Measurements from ENCODE around the gene RPS24.

Gene RPS24

DNA sequence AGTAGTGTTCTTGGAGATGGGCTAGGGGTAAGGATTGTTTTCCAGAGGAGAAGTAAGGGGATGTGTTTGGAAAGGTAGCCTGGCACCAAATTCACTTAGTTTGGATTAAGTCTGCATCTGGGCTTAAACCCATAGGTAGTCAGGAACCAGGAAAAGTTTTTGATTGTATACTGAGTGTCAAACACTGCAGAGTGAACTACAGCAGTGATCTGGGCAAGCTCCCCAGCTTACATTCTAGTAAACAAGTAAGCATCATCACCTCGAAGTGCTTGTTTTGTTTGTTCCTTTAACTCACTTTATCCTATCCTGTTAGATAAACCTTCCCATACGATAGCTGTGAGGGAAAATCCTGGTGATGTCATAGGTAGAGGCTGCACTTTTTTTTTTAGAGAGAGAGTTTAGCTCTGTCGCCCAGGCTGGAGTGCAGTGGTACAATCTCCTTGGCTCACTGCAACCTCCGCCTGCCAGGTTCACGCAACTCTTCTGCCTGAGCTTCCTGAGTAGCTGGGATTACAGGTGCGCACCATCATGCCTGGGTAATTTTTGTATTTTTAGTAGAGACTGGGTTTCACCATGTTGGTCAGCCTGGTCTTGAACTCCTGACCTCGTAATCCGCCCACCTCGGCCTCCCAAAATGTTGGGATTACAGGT lies 2.4 kb downstream of the RPS24 start:
- ChIA-PET CTCF (interaction anchor here (1.9 to 2.7 kb wide), 2 partner anchors 9 to 11 kb away, joined by 4 to 23 read pairs; no protein-coding TSS in a partner anchor), POLR2A (interaction anchor here (0.5 to 0.7 kb wide), 2 partner anchors 10 to 1205 kb away, joined by 3 read pairs; no protein-coding TSS in a partner anchor)
- H3K4me1 ChIP-seq (ENCODE audit: control extremely low read depth in 1 of 4, control insufficient read depth in 4 of 4, insufficient read depth in 4 of 4, low read length in 3 of 4) = peaks cover 11 to 35% (median 24%) of the 10 kb centered on the region in 4 experiments
- WGBS (ENCODE audit: insufficient coverage) = 97% methylated on average over 6 of the region's 9 CpGs
- DNase-seq = no peak
- peak overlapping the region in 1 of 7 experiments; percentile 41 for H3K4me3 ChIP-seq (ENCODE audit: control insufficient read depth in 1 of 7, extremely low read depth in 1 of 7, insufficient read depth in 4 of 7, low read depth in 2 of 7, low read length in 6 of 7)
- no peaks in the 10 kb centered on the region for H3K27me3 ChIP-seq (replicated peaks in 2 of 5; ENCODE audit: control insufficient read depth in 4 of 5, insufficient read depth in 5 of 5, low read length in 4 of 5)
- no peaks in the 10 kb centered on the region for H3K9me3 ChIP-seq (ENCODE audit: control extremely low read depth in 1 of 5, control insufficient read depth in 4 of 5, insufficient read depth in 2 of 5, low read depth in 1 of 5, low read length in 4 of 5)
- H3K36me3 ChIP-seq (ENCODE audit: control insufficient read depth in 4 of 4, insufficient read depth in 4 of 4, low read length in 3 of 4) = peaks cover 32 to 64% (median 55%) of the 10 kb centered on the region in 4 experiments
- H3K27ac ChIP-seq (ENCODE audit: insufficient read depth in 1 of 2, low read depth in 1 of 2, low read length in 2 of 2, poor library complexity in 1 of 2, severe bottlenecking in 2 of 2) = peak overlapping the region in 1 of 2 experiments; percentile 28

DNA sequence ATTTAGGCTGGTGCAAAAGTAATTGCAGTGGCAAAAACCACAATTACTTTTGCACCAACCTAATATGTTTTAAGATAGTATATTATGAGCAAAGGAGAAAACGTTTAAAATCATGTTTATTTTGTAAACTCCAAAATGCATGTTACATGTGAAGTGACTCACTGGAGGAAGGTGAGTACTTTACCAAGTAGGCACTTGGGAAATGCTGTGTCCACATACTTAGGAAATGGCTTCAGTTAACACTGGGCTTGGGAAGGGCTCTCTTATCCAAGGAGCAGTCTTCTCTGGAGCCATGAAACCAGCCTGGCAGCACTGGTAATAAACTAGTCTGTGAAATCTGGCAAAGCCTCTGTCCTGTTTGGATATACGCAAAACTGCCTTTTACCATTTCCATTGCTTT lies 4.4 kb downstream of the RPS24 start:
- Histone ChIP-seq H3K9me3 (ENCODE audit: control extremely low read depth in 1 of 5, control insufficient read depth in 4 of 5, insufficient read depth in 2 of 5, low read depth in 1 of 5, low read length in 4 of 5) (no peaks in the 10 kb centered on the region), H3K36me3 (ENCODE audit: control insufficient read depth in 4 of 4, insufficient read depth in 4 of 4, low read length in 3 of 4) (peaks cover 44 to 82% (median 65%) of the 10 kb centered on the region in 4 experiments), H3K4me3 (ENCODE audit: control insufficient read depth in 1 of 7, extremely low read depth in 1 of 7, insufficient read depth in 4 of 7, low read depth in 2 of 7, low read length in 6 of 7) (peak overlapping the region in 1 of 7 experiments; percentile 11), H3K27me3 (replicated peaks in 2 of 5; ENCODE audit: control insufficient read depth in 4 of 5, insufficient read depth in 5 of 5, low read length in 4 of 5) (no peaks in the 10 kb centered on the region), H3K4me1 (ENCODE audit: control extremely low read depth in 1 of 4, control insufficient read depth in 4 of 4, insufficient read depth in 4 of 4, low read length in 3 of 4) (peaks cover 11 to 35% (median 30%) of the 10 kb centered on the region in 4 experiments), H3K27ac (ENCODE audit: insufficient read depth in 1 of 2, low read depth in 1 of 2, low read length in 2 of 2, poor library complexity in 1 of 2, severe bottlenecking in 2 of 2) (no peak overlapping the region)
- POLR2A ChIA-PET = no interaction called here
- WGBS (ENCODE audit: insufficient coverage) = no CpG with 5 or more reads among the region's 2 CpGs
- CTCF ChIA-PET = no interaction called here
- no peak for DNase-seq

DNA sequence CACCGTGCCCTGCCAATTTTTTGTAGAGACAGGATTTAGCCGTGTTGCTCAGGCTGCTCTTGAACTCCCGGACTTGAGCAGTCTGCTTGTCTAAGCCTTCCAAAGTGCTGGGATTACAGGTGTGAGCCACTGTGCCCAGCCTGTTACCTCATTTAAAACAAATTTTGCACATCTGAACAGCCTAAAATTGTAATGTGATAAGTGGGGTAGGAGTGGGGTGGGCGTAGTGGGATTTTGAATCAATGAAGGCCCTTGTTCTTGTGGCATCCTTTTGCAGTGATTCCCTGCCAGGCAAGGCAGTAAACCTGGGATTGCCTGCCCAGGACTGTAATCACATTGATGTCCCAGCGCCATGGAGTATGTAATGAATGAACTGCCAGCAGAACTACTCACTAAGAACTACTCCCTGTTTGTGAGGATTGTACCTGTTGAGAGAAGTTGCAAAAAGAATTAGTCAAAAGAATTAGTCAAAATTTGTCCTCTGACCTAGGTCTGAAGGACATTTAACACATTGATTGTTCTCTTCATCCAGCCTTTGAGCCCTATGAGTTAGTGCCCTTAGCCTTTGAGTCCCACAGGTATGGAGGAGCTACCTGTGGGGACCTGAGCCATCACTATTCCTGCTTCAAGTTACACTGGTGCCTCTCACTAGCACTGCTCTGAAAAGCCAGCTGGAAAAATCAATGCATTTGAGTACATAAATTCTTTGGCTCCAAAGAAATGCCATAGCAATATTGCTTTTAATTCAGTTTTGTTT lies 5.3 kb downstream of the RPS24 start:
- CTCF ChIA-PET = interaction anchor here (1.0 kb wide), 1 partner anchor 9 kb away, joined by 4 read pairs; no protein-coding TSS in a partner anchor
- peaks cover 44 to 82% (median 65%) of the 10 kb centered on the region in 4 experiments for H3K36me3 ChIP-seq (ENCODE audit: control insufficient read depth in 4 of 4, insufficient read depth in 4 of 4, low read length in 3 of 4)

DNA sequence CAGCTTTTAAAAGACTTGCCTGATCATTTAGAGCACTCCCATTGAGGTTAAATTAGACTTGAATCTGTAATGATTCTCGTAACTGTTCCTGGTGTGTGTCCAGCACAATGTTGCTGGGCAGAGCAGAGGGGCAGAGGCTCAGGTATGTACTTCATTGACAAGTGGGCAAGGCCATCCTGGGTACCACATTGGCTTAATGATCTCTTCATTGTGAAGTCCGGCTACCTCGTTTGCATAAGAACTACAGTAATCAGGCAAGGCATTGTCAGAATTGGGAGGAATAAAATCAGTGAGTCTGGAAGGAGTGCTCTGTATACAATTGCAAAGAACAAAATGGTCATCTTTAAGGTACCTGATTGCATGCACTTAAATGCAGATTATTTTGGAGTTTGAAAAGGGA lies 6.1 kb downstream of the RPS24 start:
- Histone ChIP-seq H3K36me3 (ENCODE audit: control insufficient read depth in 4 of 4, insufficient read depth in 4 of 4, low read length in 3 of 4) (peaks cover 46 to 81% (median 65%) of the 10 kb centered on the region in 4 experiments), H3K27ac (ENCODE audit: insufficient read depth in 1 of 2, low read depth in 1 of 2, low read length in 2 of 2, poor library complexity in 1 of 2, severe bottlenecking in 2 of 2) (no peak overlapping the region), H3K4me3 (ENCODE audit: control insufficient read depth in 1 of 7, extremely low read depth in 1 of 7, insufficient read depth in 4 of 7, low read depth in 2 of 7, low read length in 6 of 7) (no peak overlapping the region), H3K27me3 (replicated peaks in 2 of 5; ENCODE audit: control insufficient read depth in 4 of 5, insufficient read depth in 5 of 5, low read length in 4 of 5) (no peaks in the 10 kb centered on the region), H3K9me3 (ENCODE audit: control extremely low read depth in 1 of 5, control insufficient read depth in 4 of 5, insufficient read depth in 2 of 5, low read depth in 1 of 5, low read length in 4 of 5) (no peaks in the 10 kb centered on the region), H3K4me1 (ENCODE audit: control extremely low read depth in 1 of 4, control insufficient read depth in 4 of 4, insufficient read depth in 4 of 4, low read length in 3 of 4) (peaks cover 4 to 28% (median 27%) of the 10 kb centered on the region in 4 experiments)
- ChIA-PET POLR2A (no interaction called here), CTCF (interaction anchor here (1.0 to 2.3 kb wide), 2 partner anchors 8 to 11 kb away, joined by 4 to 7 read pairs; partner anchors contain the start of gene POLR3A)
- 92% methylated on average over 3 of the region's 3 CpGs for WGBS (ENCODE audit: insufficient coverage)
- DNase-seq = no peak

More for the DNA sequence above, 5.3 kb downstream of the RPS24 start:
- no peaks in the 10 kb centered on the region for H3K9me3 ChIP-seq (ENCODE audit: control extremely low read depth in 1 of 5, control insufficient read depth in 4 of 5, insufficient read depth in 2 of 5, low read depth in 1 of 5, low read length in 4 of 5)
- no peak overlapping the region for H3K4me3 ChIP-seq (ENCODE audit: control insufficient read depth in 1 of 7, extremely low read depth in 1 of 7, insufficient read depth in 4 of 7, low read depth in 2 of 7, low read length in 6 of 7)
- no peak for DNase-seq
- H3K4me1 ChIP-seq (ENCODE audit: control extremely low read depth in 1 of 4, control insufficient read depth in 4 of 4, insufficient read depth in 4 of 4, low read length in 3 of 4) = peaks cover 11 to 34% (median 29%) of the 10 kb centered on the region in 4 experiments
- no peaks in the 10 kb centered on the region for H3K27me3 ChIP-seq (replicated peaks in 2 of 5; ENCODE audit: control insufficient read depth in 4 of 5, insufficient read depth in 5 of 5, low read length in 4 of 5)
- POLR2A ChIA-PET = interaction anchor here (0.6 kb wide), 1 partner anchor 39 kb away, joined by 3 read pairs; no protein-coding TSS in a partner anchor
- H3K27ac ChIP-seq (ENCODE audit: insufficient read depth in 1 of 2, low read depth in 1 of 2, low read length in 2 of 2, poor library complexity in 1 of 2, severe bottlenecking in 2 of 2) = no peak overlapping the region
- 84% methylated on average over 4 of the region's 5 CpGs for WGBS (ENCODE audit: insufficient coverage)

DNA sequence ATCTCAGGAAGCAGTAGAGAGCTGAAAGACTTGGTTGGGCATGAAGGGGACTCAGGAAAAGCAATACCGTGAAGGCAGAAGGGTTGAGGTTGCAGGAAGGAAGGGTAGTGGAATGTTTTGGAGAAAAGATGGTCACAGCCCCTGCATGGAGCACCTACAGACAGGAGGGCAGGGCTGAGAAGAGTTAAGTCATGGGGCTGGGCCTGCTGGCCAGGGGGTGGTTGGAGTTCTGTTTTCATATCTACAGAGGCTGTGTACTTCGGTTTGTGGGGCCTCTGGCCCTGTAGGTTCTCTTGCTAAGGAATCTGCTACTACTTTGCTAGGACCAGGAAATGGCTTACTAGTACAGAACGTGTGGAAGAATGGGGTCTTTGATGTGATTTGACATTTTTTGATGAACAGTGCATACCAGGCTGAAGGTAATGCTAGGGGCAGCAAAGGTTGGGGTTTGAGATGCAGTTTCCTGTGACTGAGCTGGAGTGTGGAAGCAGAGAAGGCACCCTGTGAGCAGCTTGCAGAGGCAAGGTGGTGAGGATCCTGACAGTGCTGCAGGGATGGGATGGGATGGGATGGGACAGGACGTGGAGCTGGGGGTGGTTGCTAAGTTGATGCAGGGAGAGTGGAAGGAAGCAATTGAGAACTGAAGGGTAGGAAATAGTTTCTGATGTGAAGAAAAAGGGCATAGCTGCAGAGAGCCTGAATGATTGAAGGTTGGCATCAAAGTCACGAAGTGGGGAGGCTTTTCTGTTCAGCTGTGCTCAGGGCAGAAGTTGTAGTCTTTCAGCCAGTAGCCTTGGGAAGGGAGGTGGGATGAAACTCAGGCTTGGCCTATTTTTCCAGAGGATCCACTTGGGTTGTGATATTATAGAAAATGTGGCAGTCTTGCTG lies 7.8 kb downstream of the RPS24 start:
- no peak for DNase-seq
- CTCF ChIA-PET = interaction anchor here (1.0 to 2.3 kb wide), 5 partner anchors 7 to 1161 kb away, joined by 3 to 7 read pairs (median 4); partner anchors contain the start of gene POLR3A
- POLR2A ChIA-PET = no interaction called here
- Histone ChIP-seq H3K4me3 (ENCODE audit: control insufficient read depth in 1 of 7, extremely low read depth in 1 of 7, insufficient read depth in 4 of 7, low read depth in 2 of 7, low read length in 6 of 7) (no peak overlapping the region), H3K27me3 (replicated peaks in 2 of 5; ENCODE audit: control insufficient read depth in 4 of 5, insufficient read depth in 5 of 5, low read length in 4 of 5) (no peaks in the 10 kb centered on the region), H3K27ac (ENCODE audit: insufficient read depth in 1 of 2, low read depth in 1 of 2, low read length in 2 of 2, poor library complexity in 1 of 2, severe bottlenecking in 2 of 2) (no peak overlapping the region), H3K36me3 (ENCODE audit: control insufficient read depth in 4 of 4, insufficient read depth in 4 of 4, low read length in 3 of 4) (peaks cover 35 to 64% (median 54%) of the 10 kb centered on the region in 4 experiments), H3K4me1 (ENCODE audit: control extremely low read depth in 1 of 4, control insufficient read depth in 4 of 4, insufficient read depth in 4 of 4, low read length in 3 of 4) (peaks cover 0 to 17% (median 11%) of the 10 kb centered on the region in 4 experiments), H3K9me3 (ENCODE audit: control extremely low read depth in 1 of 5, control insufficient read depth in 4 of 5, insufficient read depth in 2 of 5, low read depth in 1 of 5, low read length in 4 of 5) (no peaks in the 10 kb centered on the region)
- WGBS (ENCODE audit: insufficient coverage) = 84% methylated on average over 4 of the region's 5 CpGs

DNA sequence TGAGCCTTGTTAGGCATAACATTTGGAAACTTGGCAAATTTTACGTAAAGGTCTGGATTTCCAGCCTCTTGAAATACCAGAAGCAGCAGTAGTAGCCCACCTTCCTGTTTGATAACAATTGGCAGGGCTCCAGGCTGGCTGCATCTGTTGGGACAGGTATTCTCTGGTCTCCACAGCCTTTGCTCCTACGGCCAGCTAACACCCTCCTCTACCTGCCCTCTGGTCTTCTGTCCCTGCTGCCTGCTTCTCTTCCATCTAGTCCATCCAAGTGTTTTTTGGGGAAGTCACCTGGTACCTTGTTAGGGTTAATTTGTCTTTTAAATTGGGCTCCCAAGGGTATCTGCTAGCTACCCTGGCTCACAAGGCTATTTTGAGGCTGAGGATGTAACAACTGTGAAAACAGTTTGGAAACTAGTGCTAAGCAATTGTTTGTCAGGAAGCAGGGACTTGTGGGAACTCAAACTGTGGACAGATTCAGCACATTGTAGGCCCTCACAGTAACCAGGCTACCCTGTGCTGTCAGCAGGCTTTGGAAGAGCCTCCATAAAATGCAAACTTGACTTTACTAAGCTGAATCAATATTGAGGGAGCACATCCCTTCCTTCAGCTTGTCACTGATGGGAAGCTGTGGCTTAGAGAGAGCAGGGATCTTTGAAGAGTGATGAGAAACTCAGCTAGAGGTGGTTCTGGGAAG lies 8.5 kb downstream of the RPS24 start:
- no peaks in the 10 kb centered on the region for H3K27me3 ChIP-seq (replicated peaks in 2 of 5; ENCODE audit: control insufficient read depth in 4 of 5, insufficient read depth in 5 of 5, low read length in 4 of 5)
- WGBS (ENCODE audit: insufficient coverage) = 83% methylated on average over 1 of the region's 2 CpGs
- ChIA-PET POLR2A (no interaction called here), CTCF (interaction anchor here (0.7 to 2.3 kb wide), 7 partner anchors 8 to 1160 kb away, joined by 3 to 7 read pairs (median 4); partner anchors contain the start of gene POLR3A)
- peaks cover 0 to 15% (median 5%) of the 10 kb centered on the region in 4 experiments for H3K4me1 ChIP-seq (ENCODE audit: control extremely low read depth in 1 of 4, control insufficient read depth in 4 of 4, insufficient read depth in 4 of 4, low read length in 3 of 4)
- peak overlapping the region in 1 of 2 experiments; percentile 6 for H3K27ac ChIP-seq (ENCODE audit: insufficient read depth in 1 of 2, low read depth in 1 of 2, low read length in 2 of 2, poor library complexity in 1 of 2, severe bottlenecking in 2 of 2)
- DNase-seq = no peak
- no peaks in the 10 kb centered on the region for H3K9me3 ChIP-seq (ENCODE audit: control extremely low read depth in 1 of 5, control insufficient read depth in 4 of 5, insufficient read depth in 2 of 5, low read depth in 1 of 5, low read length in 4 of 5)
- peaks cover 31 to 56% (median 46%) of the 10 kb centered on the region in 4 experiments for H3K36me3 ChIP-seq (ENCODE audit: control insufficient read depth in 4 of 4, insufficient read depth in 4 of 4, low read length in 3 of 4)
- no peak overlapping the region for H3K4me3 ChIP-seq (ENCODE audit: control insufficient read depth in 1 of 7, extremely low read depth in 1 of 7, insufficient read depth in 4 of 7, low read depth in 2 of 7, low read length in 6 of 7)
